Progenitor cell of endocrine pancreas (in vitro differentiated cells): ENCODE measurements around the gene PTGR2. TPM values are rescaled to one million over a fixed set of nuclear protein-coding genes. Genes with fewer than 3 reads are reported as not detected.
A peak's percentile ranks its signal among the peaks of the same experiment; 100 is the strongest.
"Not testable (repeated sequence)": the region's sequence is repeated elsewhere in the genome, so short reads cannot be mapped to it uniquely, and the experiment has no call there.

Source experiments
- DNase-seq: peaks from one replicate; pipeline ENCODE4 v3.0.0; 2021; ENCODE audit warnings: low spot score; ENCODE audit not compliant: unreplicated experiment
- H3K27ac Mint-ChIP-seq: 2 replicates; pipeline ENCODE4 v1.8.0; 2021; ENCODE audit warnings: mild to moderate bottlenecking, moderate library complexity, mixed read lengths
- H3K27me3 Mint-ChIP-seq: 2 replicates; pipeline ENCODE4 v1.8.0; 2021; ENCODE audit warnings: mixed read lengths
- H3K36me3 Mint-ChIP-seq: 2 replicates; pipeline ENCODE4 v1.8.0; 2022; ENCODE audit warnings: mixed read lengths; ENCODE audit not compliant: insufficient read depth
- H3K4me1 Mint-ChIP-seq: 2 replicates; pipeline ENCODE4 v1.8.0; 2021; ENCODE audit warnings: low read depth, mixed read lengths
- H3K4me3 Mint-ChIP-seq: 2 replicates; pipeline ENCODE4 v1.8.0; 2021; ENCODE audit warnings: low read depth, mild to moderate bottlenecking, moderate library complexity, mixed read lengths
- H3K9me3 Mint-ChIP-seq: 2 replicates; pipeline ENCODE4 v1.8.0; 2021; ENCODE audit warnings: low read depth, mixed read lengths
- CTCF ChIP-seq: fragments of 200-600 bp; sonication (generic); IDR thresholded peaks from one replicate; pipeline ENCODE4 v1.5.0; 2021; ENCODE audit warnings: antibody characterized with exemption, mild to moderate bottlenecking; ENCODE audit not compliant: unreplicated experiment
- total RNA-seq: library from RNA; stranded (reverse); gene quantifications from 2 replicates; pipeline ENCODE4 v1.2.1, GENCODE V29; 2021

Gene PTGR2
- total RNA-seq, 1 donor from 2014 or later, result 11.0 TPM

GRCh38 chr14:73824536-73824935, 27.1 kb upstream of the PTGR2 start:
- Mint-ChIP-seq H3K4me3 (no peak overlapping the region), H3K36me3 (no peaks in the 10 kb centered on the region), H3K27me3 (peaks cover 3% of the 10 kb centered on the region), H3K4me1 (no peaks in the 10 kb centered on the region), H3K27ac (peak overlapping the region; percentile 60), H3K9me3 (no peaks in the 10 kb centered on the region)
- DNase-seq, result no peak
- TF ChIP-seq CTCF, result no peak

- H3K27me3 Mint-ChIP-seq, result peaks cover 3% of the 10 kb centered on the region
- no peaks in the 10 kb centered on the region for H3K9me3 Mint-ChIP-seq
- no peak overlapping the region for H3K27ac Mint-ChIP-seq
- DNase-seq, result peak; percentile 56
- H3K4me3 Mint-ChIP-seq, result no peak overlapping the region
- H3K4me1 Mint-ChIP-seq, result no peaks in the 10 kb centered on the region
- H3K36me3 Mint-ChIP-seq, result no peaks in the 10 kb centered on the region
- TF ChIP-seq CTCF, result peak; percentile 83
Measured at GRCh38 chr14:73825551-73826188, 26.0 kb upstream of the PTGR2 start.

GRCh38 chr14:73827190-73827589, 24.4 kb upstream of the PTGR2 start:
- not testable (repeated sequence) for H3K27ac Mint-ChIP-seq, H3K36me3 Mint-ChIP-seq, H3K27me3 Mint-ChIP-seq

GRCh38 chr14:73829071-73829470, 22.6 kb upstream of the PTGR2 start:
- H3K36me3 Mint-ChIP-seq, result no peaks in the 10 kb centered on the region
- TF ChIP-seq CTCF, result no peak
- DNase-seq, result no peak
- peaks cover 13% of the 10 kb centered on the region for H3K4me1 Mint-ChIP-seq
- no peaks in the 10 kb centered on the region for H3K27me3 Mint-ChIP-seq
- no peak overlapping the region for H3K4me3 Mint-ChIP-seq
- no peaks in the 10 kb centered on the region for H3K9me3 Mint-ChIP-seq
- H3K27ac Mint-ChIP-seq, result no peak overlapping the region

More at GRCh38 chr14:73827190-73827589, 24.4 kb upstream of the PTGR2 start:
- H3K4me1 Mint-ChIP-seq, H3K9me3 Mint-ChIP-seq, DNase-seq, H3K4me3 Mint-ChIP-seq: not testable (repeated sequence)

- Mint-ChIP-seq H3K27ac (no peak overlapping the region), H3K4me1 (peaks cover 14% of the 10 kb centered on the region), H3K4me3 (no peak overlapping the region), H3K9me3 (no peaks in the 10 kb centered on the region), H3K36me3 (no peaks in the 10 kb centered on the region), H3K27me3 (no peaks in the 10 kb centered on the region)
- TF ChIP-seq CTCF, result no peak
- no peak for DNase-seq
Measured at GRCh38 chr14:73829526-73830431, 21.9 kb upstream of the PTGR2 start.
